HUES64 (cell line): ENCODE measurements around the gene PMEPA1.

ENCODE experiments used
- H3K27ac ChIP-seq: 2 replicates; pipeline ENCODE4 v1.7.0; 2013; ENCODE audit warnings: low read depth, low read length, inconsistent platforms
- H3K27me3 ChIP-seq: 2 replicates; pipeline ENCODE4 v1.6.1; 2013; ENCODE audit warnings: mild to moderate bottlenecking, low read length; ENCODE audit not compliant: insufficient read depth
- H3K36me3 ChIP-seq: 2 replicates; pipeline ENCODE4 v1.6.1; 2013; ENCODE audit warnings: mild to moderate bottlenecking, low read length; ENCODE audit not compliant: insufficient read depth
- H3K4me1 ChIP-seq: 2 replicates; pipeline ENCODE4 v1.6.1; 2013; ENCODE audit warnings: mild to moderate bottlenecking, low read length, moderate library complexity; ENCODE audit not compliant: insufficient read depth
- H3K4me3 ChIP-seq: 2 replicates; pipeline ENCODE4 v1.5.1; 2013; ENCODE audit warnings: mild to moderate bottlenecking, low read length, moderate library complexity
- H3K9ac ChIP-seq: 2 replicates; pipeline ENCODE4 v1.6.1; 2013; ENCODE audit warnings: mild to moderate bottlenecking, low read depth, low read length
- H3K9me3 ChIP-seq: 2 replicates; pipeline ENCODE4 v1.6.1; 2013; ENCODE audit warnings: low read depth, low read length; ENCODE audit not compliant: insufficient read depth
- WGBS: fragments of 150-250, 120-280 bp; methylation state at CpG from one replicate; pipeline ENCODE4 v1.1.7; 2013; ENCODE audit warnings: missing lambda C conversion rate; 5-methylcytosine and 5-hydroxymethylcytosine counted together

Gene PMEPA1

GRCh38 chr20:57710841-57711240, 1.0 kb upstream of the PMEPA1 start:
- Histone ChIP-seq H3K27me3 (peaks cover 23% of the 10 kb centered on the region), H3K4me3 (peak overlapping the region; percentile 67), H3K36me3 (no peaks in the 10 kb centered on the region), H3K9me3 (no peaks in the 10 kb centered on the region), H3K4me1 (peaks cover 36% of the 10 kb centered on the region), H3K27ac (peak overlapping the region; percentile 91), H3K9ac (peak overlapping the region; percentile 89)
- 15% methylated on average over 5 of the region's 6 CpGs for WGBS

- H3K4me1 ChIP-seq: peaks cover 42% of the 10 kb centered on the region
- H3K4me3 ChIP-seq: peak overlapping the region; percentile 67
- no peaks in the 10 kb centered on the region for H3K9me3 ChIP-seq
- H3K9ac ChIP-seq: peak overlapping the region; percentile 82
- no peak overlapping the region for H3K27ac ChIP-seq
- under 1% methylated on average over 108 of the region's 108 CpGs for WGBS
- 0 out of 2 replicates have a peak, but pooled peaks cover 5% of the 10 kb centered on the region for H3K36me3 ChIP-seq
- peaks cover 23% of the 10 kb centered on the region for H3K27me3 ChIP-seq
Measured at GRCh38 chr20:57708694-57709673, 831 bp downstream of the PMEPA1 start.

- Histone ChIP-seq H3K4me3 (peak overlapping the region; percentile 67), H3K9me3 (no peaks in the 10 kb centered on the region), H3K9ac (peak overlapping the region; percentile 82), H3K4me1 (peaks cover 47% of the 10 kb centered on the region), H3K36me3 (0 out of 2 replicates have a peak, but pooled peaks cover 5% of the 10 kb centered on the region), H3K27me3 (peaks cover 23% of the 10 kb centered on the region), H3K27ac (no peak overlapping the region)
- WGBS: 16% methylated on average over 23 of the region's 23 CpGs
Measured at GRCh38 chr20:57707849-57708693, 1.7 kb downstream of the PMEPA1 start.

GRCh38 chr20:57707320-57707719, 2.5 kb downstream of the PMEPA1 start:
- peaks cover 23% of the 10 kb centered on the region for H3K27me3 ChIP-seq
- H3K4me1 ChIP-seq: peaks cover 47% of the 10 kb centered on the region
- peak overlapping the region; percentile 67 for H3K4me3 ChIP-seq
- H3K36me3 ChIP-seq: 0 out of 2 replicates have a peak, but pooled peaks cover 8% of the 10 kb centered on the region
- H3K27ac ChIP-seq: no peak overlapping the region
- H3K9ac ChIP-seq: no peak overlapping the region
- H3K9me3 ChIP-seq: no peaks in the 10 kb centered on the region
- 55% methylated on average over 7 of the region's 7 CpGs for WGBS

- H3K27ac ChIP-seq: no peak overlapping the region
Measured at GRCh38 chr20:57705127-57705899, 4.5 kb downstream of the PMEPA1 start.

GRCh38 chr20:57704245-57704644, 5.6 kb downstream of the PMEPA1 start:
- Histone ChIP-seq H3K27ac (no peak overlapping the region), H3K9me3 (no peaks in the 10 kb centered on the region), H3K4me3 (no peak overlapping the region), H3K36me3 (0 out of 2 replicates have a peak, but pooled peaks cover 13% of the 10 kb centered on the region), H3K9ac (no peak overlapping the region), H3K4me1 (peaks cover 30% of the 10 kb centered on the region), H3K27me3 (peaks cover 15% of the 10 kb centered on the region)
- WGBS: 95% methylated on average over 14 of the region's 14 CpGs

More at GRCh38 chr20:57705127-57705899, 4.5 kb downstream of the PMEPA1 start:
- peaks cover 30% of the 10 kb centered on the region for H3K4me1 ChIP-seq
- 0 out of 2 replicates have a peak, but pooled peaks cover 10% of the 10 kb centered on the region for H3K36me3 ChIP-seq
- no peak overlapping the region for H3K4me3 ChIP-seq
- H3K27me3 ChIP-seq: peaks cover 15% of the 10 kb centered on the region
- H3K9me3 ChIP-seq: no peaks in the 10 kb centered on the region
- no peak overlapping the region for H3K9ac ChIP-seq
- 83% methylated on average over 18 of the region's 18 CpGs for WGBS

GRCh38 chr20:57703013-57703412, 6.8 kb downstream of the PMEPA1 start:
- H3K36me3 ChIP-seq: 0 out of 2 replicates have a peak, but pooled peaks cover 13% of the 10 kb centered on the region
- 86% methylated on average over 6 of the region's 6 CpGs for WGBS
- H3K27ac ChIP-seq: no peak overlapping the region
- H3K9ac ChIP-seq: no peak overlapping the region
- peaks cover 35% of the 10 kb centered on the region for H3K4me1 ChIP-seq
- peaks cover 6% of the 10 kb centered on the region; the same call in 1 of the 2 replicates for H3K27me3 ChIP-seq
- no peak overlapping the region for H3K4me3 ChIP-seq
- H3K9me3 ChIP-seq: no peaks in the 10 kb centered on the region

GRCh38 chr20:57702521-57702920, 7.3 kb downstream of the PMEPA1 start:
- H3K27me3 ChIP-seq: peaks cover 1% of the 10 kb centered on the region; the same call in 1 of the 2 replicates
- H3K9me3 ChIP-seq: no peaks in the 10 kb centered on the region
- no peak overlapping the region for H3K9ac ChIP-seq
- peaks cover 32% of the 10 kb centered on the region for H3K4me1 ChIP-seq
- H3K4me3 ChIP-seq: no peak overlapping the region
- H3K36me3 ChIP-seq: 0 out of 2 replicates have a peak, but pooled peaks cover 13% of the 10 kb centered on the region
- 87% methylated on average over 6 of the region's 6 CpGs for WGBS
- no peak overlapping the region for H3K27ac ChIP-seq

- Histone ChIP-seq H3K27me3 (no peaks in the 10 kb centered on the region), H3K9me3 (no peaks in the 10 kb centered on the region), H3K4me1 (peaks cover 28% of the 10 kb centered on the region), H3K36me3 (0 out of 2 replicates have a peak, but pooled peaks cover 13% of the 10 kb centered on the region), H3K9ac (no peak overlapping the region), H3K27ac (no peak overlapping the region), H3K4me3 (no peak overlapping the region)
- 90% methylated on average over 12 of the region's 12 CpGs for WGBS
Measured at GRCh38 chr20:57702091-57702490, 7.7 kb downstream of the PMEPA1 start.

GRCh38 chr20:57701651-57702050, 8.2 kb downstream of the PMEPA1 start:
- 91% methylated on average over 7 of the region's 7 CpGs for WGBS
- Histone ChIP-seq H3K36me3 (0 out of 2 replicates have a peak, but pooled peaks cover 13% of the 10 kb centered on the region), H3K4me1 (peaks cover 24% of the 10 kb centered on the region), H3K27ac (no peak overlapping the region), H3K9me3 (no peaks in the 10 kb centered on the region), H3K4me3 (no peak overlapping the region), H3K9ac (no peak overlapping the region), H3K27me3 (no peaks in the 10 kb centered on the region)
